Fibroblast of skin of right biceps (primary cell): ENCODE measurements around the gene DAPK2.

Source experiments
- DNase-seq: peaks from one replicate; pipeline ENCODE4 v3.0.0-alpha.2; 2013

DAPK2 gene

DNA sequence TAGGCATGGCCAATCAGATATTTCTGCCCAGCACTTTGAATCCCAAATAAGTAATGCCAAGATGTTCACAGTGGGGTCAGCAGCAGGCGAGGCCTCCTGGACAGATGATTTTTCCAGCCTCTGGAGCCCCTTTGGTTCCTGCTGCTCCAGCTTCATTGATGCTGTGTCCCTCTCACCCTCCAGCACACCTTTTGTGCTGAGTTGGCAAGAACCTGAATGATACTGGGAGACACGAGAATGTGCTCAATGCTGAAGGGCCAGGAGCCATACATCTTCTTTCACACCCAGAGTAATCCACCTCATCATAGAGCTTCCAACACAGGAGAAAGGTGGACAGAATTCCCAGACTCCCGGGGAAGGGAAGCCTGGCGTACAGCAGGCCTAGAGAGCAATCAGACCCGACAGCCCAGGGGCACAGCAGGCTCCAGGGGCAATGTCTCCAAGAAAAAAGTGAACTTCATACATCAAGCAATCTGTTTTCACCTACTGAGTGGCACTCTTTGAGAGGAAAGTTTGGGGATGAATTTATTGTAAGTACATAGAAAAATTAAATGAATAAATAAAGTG is 6.7 kb upstream of the DAPK2 start:
- no peak for DNase-seq

DNA sequence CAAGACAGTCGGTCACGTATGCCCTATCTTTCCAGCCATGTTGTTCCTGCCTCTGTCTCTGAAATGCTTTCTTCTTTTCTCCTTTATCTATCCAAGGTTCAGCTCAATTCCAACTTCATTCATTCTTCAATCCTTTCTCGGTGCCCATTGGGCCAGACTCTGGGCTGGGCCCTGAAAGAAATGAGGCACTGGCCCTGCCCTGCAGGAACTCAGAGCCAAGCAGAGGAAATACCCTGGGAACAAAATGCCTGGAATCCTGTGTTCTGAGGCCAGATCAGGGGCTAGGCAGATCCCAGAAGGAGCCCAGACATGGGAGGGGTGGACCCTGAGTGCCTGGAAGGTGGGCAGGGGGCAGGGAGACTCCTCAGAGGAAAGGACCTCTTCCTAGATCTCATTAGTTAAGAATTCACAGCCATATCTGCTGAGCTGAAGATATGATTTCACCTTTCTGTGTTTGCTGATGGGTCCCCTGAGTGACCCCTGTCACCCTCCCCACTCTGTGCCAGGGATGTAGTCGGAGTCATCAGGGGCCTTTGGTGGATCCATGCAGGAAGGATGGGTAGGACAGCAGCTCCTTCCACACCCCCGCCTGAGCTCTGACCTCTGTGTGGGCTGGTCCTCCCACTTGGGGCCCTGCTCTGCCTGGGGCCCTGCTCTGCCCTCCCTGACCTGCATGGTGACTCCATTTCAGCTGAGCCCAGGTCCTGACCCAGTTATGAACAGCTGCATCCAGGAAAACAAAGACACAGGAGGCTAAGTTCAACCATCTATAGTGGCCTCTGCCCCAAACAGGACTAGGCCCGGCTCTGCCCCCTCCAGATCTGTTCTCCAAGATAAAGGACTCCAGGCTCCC is 5.3 kb upstream of the DAPK2 start:
- DNase-seq = no peak

DNA sequence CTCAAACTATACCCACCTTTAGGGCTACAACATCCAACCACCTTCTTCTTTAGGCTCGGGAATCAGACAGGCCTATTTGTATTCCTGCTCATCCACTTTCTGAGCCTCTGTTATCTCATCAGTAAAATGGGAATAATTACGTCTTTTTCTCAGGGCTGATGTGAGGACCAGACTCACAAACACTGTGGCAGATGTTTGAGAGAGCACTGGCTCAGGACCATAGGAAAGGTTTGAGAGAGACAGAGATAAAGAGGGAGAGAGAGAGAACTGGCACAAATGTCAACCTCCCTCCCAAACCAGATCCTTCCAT is 4.8 kb upstream of the DAPK2 start:
- DNase-seq = no peak

DNA sequence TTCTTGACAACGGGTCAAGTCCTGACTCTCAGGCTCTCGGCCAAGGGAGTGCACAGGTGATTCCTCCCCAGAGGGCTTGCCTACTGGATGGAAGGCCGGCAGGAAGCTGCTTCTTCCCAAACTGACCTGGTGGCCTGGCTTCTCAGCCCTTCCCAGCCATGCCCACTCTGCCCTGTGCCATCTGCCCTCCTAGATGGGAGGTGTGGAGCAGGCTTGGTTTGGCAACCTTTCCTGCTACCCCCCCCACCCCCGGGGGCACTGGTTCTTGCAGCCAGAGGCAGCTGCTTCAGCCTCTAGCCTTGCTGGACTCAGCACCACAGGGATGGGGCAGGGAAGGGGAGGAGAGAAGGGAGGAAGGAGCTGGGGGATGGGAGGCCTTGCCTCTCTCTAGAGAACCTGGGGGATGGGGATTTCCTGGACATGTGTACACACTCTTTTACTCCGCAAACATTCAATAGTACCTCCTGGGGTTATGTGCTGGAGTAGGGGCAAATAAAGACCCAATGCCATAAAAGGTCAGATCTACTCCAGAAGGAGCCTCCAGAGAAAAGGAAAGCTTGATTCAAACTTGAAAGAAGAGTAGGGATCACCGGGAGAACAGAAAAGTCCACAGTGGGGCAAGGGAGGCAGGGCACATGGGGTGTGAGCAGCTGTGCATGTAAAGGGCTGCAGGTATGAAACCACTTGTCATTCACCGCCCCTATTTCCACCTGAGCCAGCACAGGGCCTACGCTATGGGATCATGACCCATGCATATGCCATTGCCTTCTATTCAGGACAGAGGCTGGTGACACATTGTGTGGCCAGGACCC is 4.2 kb upstream of the DAPK2 start:
- peak; percentile 9 for DNase-seq

- no peak for DNase-seq
Observed at GRCh38 chr15:64048781-64049460, 2.6 kb upstream of the DAPK2 start.

- no peak for DNase-seq
Observed at GRCh38 chr15:64045774-64046420, 388 bp downstream of the DAPK2 start.

DNA sequence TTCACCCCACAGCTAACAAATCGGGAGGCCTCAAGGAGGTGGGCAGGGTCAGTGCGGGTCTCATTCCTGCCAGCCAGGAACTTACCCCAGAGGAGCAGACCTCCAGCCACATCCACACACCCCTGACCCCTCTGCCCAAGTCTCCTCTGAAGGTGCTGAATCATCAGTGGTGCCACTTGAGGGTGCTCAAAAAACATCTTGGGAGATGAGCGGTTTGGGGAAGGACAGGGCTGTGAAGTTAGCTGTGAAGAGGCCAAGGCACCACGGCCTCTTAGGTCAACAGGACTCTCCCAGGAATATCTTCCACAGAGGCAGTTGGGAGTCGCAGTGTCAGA is 1.2 kb downstream of the DAPK2 start:
- no peak for DNase-seq

- no peak for DNase-seq
Observed at GRCh38 chr15:64044300-64045100, 1.8 kb downstream of the DAPK2 start.

DNA sequence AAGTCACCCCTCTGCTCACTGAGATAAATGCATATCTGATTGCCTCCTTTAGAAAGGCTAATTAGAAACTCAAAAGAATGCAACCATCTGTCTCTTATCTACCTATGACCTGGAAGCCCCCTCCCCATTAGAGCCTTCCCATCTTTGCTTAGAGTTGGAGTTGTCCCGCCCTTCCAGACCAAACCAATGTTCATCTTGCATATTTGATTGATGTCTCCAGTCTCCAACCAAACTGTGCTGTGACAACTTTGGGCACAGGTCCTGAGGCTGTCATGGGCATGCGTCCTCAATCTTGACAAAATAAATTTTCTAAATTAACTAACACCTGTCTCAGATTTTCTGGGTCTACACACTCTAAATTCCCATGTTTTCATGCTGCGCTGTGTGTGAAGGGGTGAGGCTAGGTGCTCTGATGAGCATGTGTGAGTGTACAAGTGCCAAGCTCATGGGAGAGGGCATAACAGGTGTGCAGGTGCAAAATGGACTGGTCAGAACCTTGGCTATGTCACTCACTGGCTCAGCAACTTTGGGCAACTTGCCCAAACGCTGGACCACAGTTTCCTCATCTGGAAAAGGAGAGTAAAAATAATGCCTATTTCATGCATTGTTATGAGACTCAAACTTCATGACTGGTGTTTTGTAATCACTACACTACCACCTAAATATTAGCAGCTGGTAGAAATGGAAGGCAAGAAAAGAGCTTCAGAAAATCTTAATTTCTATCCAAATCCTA is 7.2 kb downstream of the DAPK2 start:
- no peak for DNase-seq

GRCh38 chr15:64037966-64038365 is 8.3 kb downstream of the DAPK2 start:
- DNase-seq = no peak

- DNase-seq = no peak
Observed at GRCh38 chr15:64037116-64037515, 9.2 kb downstream of the DAPK2 start.

- DNase-seq = no peak
Observed at GRCh38 chr15:64035525-64035924, 10.8 kb downstream of the DAPK2 start.

GRCh38 chr15:64034519-64034918 is 11.8 kb downstream of the DAPK2 start:
- no peak for DNase-seq

DNA sequence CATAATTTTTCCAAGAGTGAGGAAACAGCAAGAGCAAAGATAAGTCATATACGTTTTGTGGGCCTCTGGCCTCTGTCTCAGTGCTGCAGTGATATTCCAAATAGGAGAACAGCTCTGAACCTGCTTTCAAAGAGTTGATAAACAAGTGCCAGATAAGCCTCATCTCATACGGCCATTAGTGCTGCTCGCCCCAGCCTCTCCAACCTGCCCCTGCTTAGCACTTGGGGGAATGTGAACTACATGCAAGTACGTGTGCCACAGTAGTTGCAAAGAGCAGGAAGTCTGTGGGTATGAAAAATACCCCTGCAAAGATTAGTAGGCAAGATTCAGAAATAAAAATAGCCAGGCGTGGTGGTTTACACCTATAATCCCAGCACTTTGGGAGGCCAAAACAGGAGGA is 14.0 kb downstream of the DAPK2 start:
- DNase-seq = no peak

DNA sequence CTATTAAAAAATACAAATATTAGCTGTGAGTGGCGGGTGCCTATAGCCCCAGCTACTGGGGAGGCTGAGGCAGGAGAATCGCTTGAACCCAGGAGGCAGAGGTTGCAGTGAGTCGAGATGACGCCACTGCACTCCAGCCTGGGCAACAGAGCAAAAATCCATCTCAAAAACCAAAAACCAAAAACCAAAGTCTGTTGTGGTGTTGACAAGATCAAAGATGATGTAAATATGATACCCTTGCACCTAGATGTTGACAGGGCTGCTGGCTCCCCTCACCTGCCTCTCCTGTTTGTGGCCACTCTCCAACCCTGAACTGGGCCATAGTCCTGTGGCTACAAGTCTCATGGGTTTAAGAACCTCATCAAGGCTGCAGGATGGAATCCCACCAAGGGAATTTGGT is 16.2 kb downstream of the DAPK2 start:
- DNase-seq = no peak

DNA sequence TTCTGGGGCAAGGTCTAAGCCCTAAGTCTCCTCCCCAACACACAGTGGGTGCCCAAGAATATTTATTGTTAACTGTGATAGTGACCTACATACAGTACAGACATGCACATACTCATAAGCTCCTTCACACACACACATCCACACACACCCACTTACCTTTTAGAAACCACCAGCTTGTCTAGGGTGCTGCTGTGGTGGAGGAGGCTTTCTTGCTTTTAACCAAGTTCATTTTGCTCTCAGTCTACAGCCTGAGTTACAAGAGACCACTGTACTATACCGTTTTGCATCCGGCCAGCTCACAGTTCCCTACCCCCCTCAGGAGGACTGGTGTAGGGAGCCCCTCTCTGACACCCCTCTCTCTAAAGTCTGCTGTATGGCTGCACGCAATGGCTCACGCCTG is 16.7 kb downstream of the DAPK2 start:
- no peak for DNase-seq

DNA sequence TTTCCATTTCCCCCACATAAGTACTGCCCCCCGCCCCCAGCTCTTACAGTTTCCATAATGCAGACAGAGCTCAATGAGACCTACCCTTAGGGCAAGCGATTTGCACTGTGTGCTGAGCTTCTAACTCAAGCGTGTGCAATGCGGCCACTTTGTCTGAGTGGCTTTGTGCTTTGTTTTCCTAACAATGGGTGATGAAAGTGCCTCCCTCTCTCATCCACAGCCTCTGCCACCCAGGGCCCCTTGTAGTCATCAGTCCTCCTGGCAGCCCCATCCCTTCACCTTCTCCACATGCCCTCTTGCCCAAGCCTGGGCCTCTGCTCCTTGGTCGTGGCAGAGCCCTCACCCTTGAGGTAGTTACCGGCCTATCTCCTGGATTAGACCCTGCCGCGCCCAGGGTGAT is 17.2 kb downstream of the DAPK2 start:
- DNase-seq = no peak

GRCh38 chr15:64026591-64026990 is 19.7 kb downstream of the DAPK2 start:
- DNase-seq = no peak

- no peak for DNase-seq
Observed at GRCh38 chr15:64024172-64025050, 21.9 kb downstream of the DAPK2 start.

DNA sequence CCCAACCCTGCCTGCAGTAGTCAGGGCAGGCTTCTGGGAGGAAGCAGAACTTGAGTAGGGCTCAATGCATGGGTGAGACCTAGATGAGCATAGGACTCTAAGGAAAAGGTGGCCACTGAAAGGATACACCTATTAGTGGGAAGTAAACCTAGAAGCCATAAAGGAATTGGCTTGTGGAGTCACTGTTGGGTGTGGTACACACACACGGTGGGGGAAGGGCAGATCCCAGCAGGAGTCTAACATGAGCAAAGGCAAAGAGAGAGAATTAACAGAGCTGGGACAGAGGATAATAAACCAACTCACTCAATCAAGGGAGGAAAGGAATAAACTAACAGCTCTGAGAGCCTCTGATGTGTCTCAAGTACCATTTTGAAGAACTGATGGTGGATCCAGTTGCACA is 23.1 kb downstream of the DAPK2 start:
- DNase-seq = no peak

DNA sequence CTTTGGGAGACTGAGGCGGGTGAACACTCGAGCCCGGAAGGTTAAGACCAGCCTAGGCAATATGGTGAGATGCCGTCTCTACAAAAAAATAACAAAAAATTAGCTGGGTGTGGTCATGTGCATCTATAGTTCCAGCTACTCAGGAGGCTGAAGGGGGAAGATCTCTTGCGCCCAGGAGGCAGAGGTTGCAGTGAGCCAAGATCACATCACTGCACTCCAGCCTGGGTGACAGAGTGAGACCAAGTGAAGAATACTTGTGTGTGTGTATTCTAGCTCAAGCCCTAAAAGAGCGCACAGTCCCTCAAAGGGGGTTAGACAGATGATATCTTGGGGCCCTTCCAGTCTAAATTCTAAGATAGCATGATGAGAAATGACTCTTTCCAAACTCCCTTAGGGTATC is 23.7 kb downstream of the DAPK2 start:
- DNase-seq = no peak
